SK-N-SH (cell line): ENCODE measurements around the gene GPT2. TPM values are rescaled to one million over a fixed set of nuclear protein-coding genes. Genes with fewer than 3 reads are reported as not detected.

Source experiments
- CTCF ChIA-PET: fragments of 300-600, 350-600 bp; formaldehyde crosslinking; extraction: SDS; loops from one replicate; lab custom pipeline; 2021; lab: Yijun Ruan, JAX
- POLR2A ChIA-PET: fragments of 350-600 bp; sonication (Branson Sonifier 250); formaldehyde crosslinking; extraction: SDS; loops from one replicate; lab custom pipeline; 2020; ENCODE audit warnings: antibody characterized with exemption, inconsistent platforms; lab: Yijun Ruan, JAX
- DNase-seq: peaks from one replicate; pipeline ENCODE4 v3.0.0; 2012
- H2AFZ ChIP-seq: fragments of 200-600 bp; sonication (generic); 2 replicates; pipeline ENCODE4 v1.8.1; 2016; ENCODE audit warnings: antibody characterized with exemption, mild to moderate bottlenecking, low read depth
- H3F3A ChIP-seq: fragments of 200-600 bp; sonication (generic); replicated peaks from 2 replicates; pipeline ENCODE3; 2016; ENCODE audit warnings: antibody characterized with exemption, mild to moderate bottlenecking; ENCODE audit not compliant: insufficient read depth
- H3K27ac ChIP-seq, 2 experiments: fragments of 200-500 bp in 1 of 2; fragments of 200-600 bp in 1 of 2; sonication (Bioruptor generic) in 1 of 2; sonication (generic), shearing (Covaris generic) in 1 of 2; 2 replicates each; pipeline versions ENCODE4 v1.5.1 to v1.6.1; 2014 to 2016; ENCODE audit warnings: low read depth in 2 of 2, inconsistent platforms in 1 of 2, low read length in 1 of 2, mild to moderate bottlenecking in 1 of 2, mixed read lengths in 1 of 2
- H3K27me3 ChIP-seq: fragments of 200-600 bp; sonication (generic), shearing (Covaris generic); 2 replicates; pipeline ENCODE4 v1.6.1; 2016; ENCODE audit warnings: mixed run types; ENCODE audit not compliant: insufficient read depth
- H3K36me3 ChIP-seq, 2 experiments: fragments of 200-500 bp in 1 of 2; fragments of 200-600 bp in 1 of 2; sonication (Bioruptor generic) in 1 of 2; sonication (generic) in 1 of 2; replicated peaks in 1 of 2; 2 replicates each; pipeline versions ENCODE3 to v1.5.1; 2014 to 2016; ENCODE audit warnings: low read length in 1 of 2, mild to moderate bottlenecking in 1 of 2; ENCODE audit not compliant: insufficient read depth in 2 of 2, control insufficient read depth in 1 of 2
- H3K4me1 ChIP-seq, 2 experiments: fragments of 200-500 bp in 1 of 2; fragments of 200-600 bp in 1 of 2; sonication (Bioruptor generic) in 1 of 2; sonication (generic), shearing (Covaris generic) in 1 of 2; 2 replicates each; pipeline versions ENCODE4 v1.5.1 to v1.6.1; 2014 to 2016; ENCODE audit warnings: low read depth in 1 of 2, low read length in 1 of 2, mixed run types in 1 of 2; ENCODE audit not compliant: insufficient read depth in 2 of 2, control insufficient read depth in 1 of 2
- H3K4me2 ChIP-seq: fragments of 200-600 bp; sonication (generic), shearing (Covaris generic); 2 replicates; pipeline ENCODE4 v1.6.1; 2017; ENCODE audit warnings: mixed run types
- H3K4me3 ChIP-seq, 2 experiments: fragments of 200-500 bp in 1 of 2; fragments of 200-600 bp in 1 of 2; sonication (Bioruptor generic) in 1 of 2; sonication (generic), shearing (Covaris generic) in 1 of 2; 2 replicates each; pipeline versions ENCODE4 v1.5.1 to v1.8.1; 2014 to 2016; ENCODE audit warnings: low read depth in 2 of 2, inconsistent platforms in 1 of 2, low read length in 1 of 2, mild to moderate bottlenecking in 1 of 2, mixed read lengths in 1 of 2, moderate library complexity in 1 of 2
- H3K79me2 ChIP-seq: fragments of 200-600 bp; sonication (generic); 2 replicates; pipeline ENCODE4 v1.8.1; 2017; ENCODE audit warnings: mild to moderate bottlenecking; ENCODE audit not compliant: insufficient read depth
- H3K9ac ChIP-seq: fragments of 200-600 bp; sonication (generic); 2 replicates; pipeline ENCODE4 v1.6.1; 2017; ENCODE audit warnings: mixed run types
- H3K9me2 ChIP-seq: fragments of 200-600 bp; sonication (generic); 2 replicates; pipeline ENCODE4 v1.6.1; 2017; ENCODE audit warnings: mixed run types
- H3K9me3 ChIP-seq: fragments of 200-600 bp; sonication (generic); 2 replicates; pipeline ENCODE4 v1.6.1; 2017; ENCODE audit warnings: mixed run types, mild to moderate bottlenecking, moderate library complexity
- H4K20me1 ChIP-seq: fragments of 200-600 bp; sonication (generic); 2 replicates; pipeline ENCODE4 v1.6.1; 2017; ENCODE audit warnings: mild to moderate bottlenecking, mixed run types; ENCODE audit not compliant: insufficient read depth
- CHD2 ChIP-seq: fragments of 150-350 bp; IDR thresholded peaks from 2 replicates; pipeline ENCODE4 v1.6.1; 2018; ENCODE audit warnings: low read length; ENCODE audit not compliant: partially characterized antibody
- ELF1 ChIP-seq: IDR thresholded peaks from 2 replicates; pipeline ENCODE4 v1.4.0; 2012
- EP300 ChIP-seq, 2 experiments: IDR thresholded peaks; 2 replicates each; pipeline versions ENCODE4 v1.4.0 to v1.6.1; 2012; ENCODE audit warnings: borderline replicate concordance in 1 of 2, low read depth in 1 of 2, low read length in 1 of 2
- EZH2phosphoT487 ChIP-seq: fragments of 200-600 bp; sonication (generic); IDR thresholded peaks from 2 replicates; pipeline ENCODE4 v1.6.1; 2017; ENCODE audit warnings: low read depth, mixed run types, mild to moderate bottlenecking, antibody characterized with exemption, moderate library complexity, borderline replicate concordance
- FOSL2 ChIP-seq: IDR thresholded peaks from 2 replicates; pipeline ENCODE4 v1.4.0; 2012; ENCODE audit warnings: low read depth, mild to moderate bottlenecking, moderate library complexity, borderline replicate concordance
- FOXJ3 ChIP-seq: sonication (generic); formaldehyde crosslinking; IDR thresholded peaks from 2 replicates; pipeline ENCODE4 v1.5.1; 2020; ENCODE audit warnings: mild to moderate bottlenecking, missing genetic modification reagents
- FOXM1 ChIP-seq: IDR thresholded peaks from 2 replicates; pipeline ENCODE4 v1.4.0; 2012; ENCODE audit warnings: low read depth, mild to moderate bottlenecking
- GABPA ChIP-seq: IDR thresholded peaks from 2 replicates; pipeline ENCODE4 v1.4.0; 2012; ENCODE audit warnings: low read depth, mild to moderate bottlenecking
- JUND ChIP-seq: IDR thresholded peaks from 2 replicates; pipeline ENCODE4 v1.4.0; 2012
- MEF2A ChIP-seq: IDR thresholded peaks from 2 replicates; pipeline ENCODE4 v1.4.0; 2012; ENCODE audit warnings: low read depth, borderline replicate concordance
- NRF1 ChIP-seq: IDR thresholded peaks from 2 replicates; pipeline ENCODE4 v1.6.1; 2012; ENCODE audit warnings: low read depth, mild to moderate bottlenecking, low read length
- POLR2AphosphoS5 ChIP-seq: IDR thresholded peaks from 2 replicates; pipeline ENCODE4 v1.6.1; 2012; ENCODE audit warnings: low read depth, low read length
- RAD21 ChIP-seq: IDR thresholded peaks from 2 replicates; pipeline ENCODE4 v1.6.1; 2012; ENCODE audit warnings: mild to moderate bottlenecking, low read length
- REST ChIP-seq: IDR thresholded peaks from 2 replicates; pipeline ENCODE4 v1.6.1; 2012; ENCODE audit warnings: mild to moderate bottlenecking, low read depth, low read length, moderate library complexity
- RFX5 ChIP-seq: IDR thresholded peaks from 2 replicates; pipeline ENCODE4 v1.6.1; 2012; ENCODE audit warnings: mild to moderate bottlenecking, improper control_type of control experiment, low read length
- RXRA ChIP-seq: IDR thresholded peaks from 2 replicates; pipeline ENCODE4 v1.4.0; 2012; ENCODE audit warnings: low read depth, mild to moderate bottlenecking, borderline replicate concordance
- TCF12 ChIP-seq: IDR thresholded peaks from 2 replicates; pipeline ENCODE4 v1.4.0; 2012
- USF2 ChIP-seq: fragments of 150-350 bp; IDR thresholded peaks from 2 replicates; pipeline ENCODE4 v1.6.1; 2017; ENCODE audit warnings: antibody characterized with exemption, low read length, low read depth, borderline replicate concordance
- YY1 ChIP-seq: IDR thresholded peaks from 2 replicates; pipeline ENCODE4 v1.4.0; 2012; ENCODE audit warnings: low read depth, mild to moderate bottlenecking
- WGBS: methylation state at CpG from one replicate; pipeline ENCODE4 v1.1.6; 2017; ENCODE audit warnings: low lambda C conversion rate; 5-methylcytosine and 5-hydroxymethylcytosine counted together
- polyA plus RNA-seq, 3 experiments: library from polyadenylated mRNA; depleted of rRNA; stranded (reverse); fragments of >200 nt; gene quantifications; 2 replicates each; pipeline ENCODE4 v1.2.3, GENCODE V29; 2012
- TF ChIP-seq, protein P1 (sequence below): fragments of 150-350 bp; IDR thresholded peaks from 2 replicates; pipeline ENCODE4 v1.6.1; 2016; ENCODE audit warnings: mild to moderate bottlenecking, low read depth, low read length
- TF ChIP-seq, protein P2 (sequence below): IDR thresholded peaks from 2 replicates; pipeline ENCODE4 v1.4.0; 2012; ENCODE audit warnings: low read depth

Gene GPT2
- polyA plus RNA-seq, 1 of the 3 experiments (the other 2 are of a cell fraction): 19.9 TPM

DNA sequence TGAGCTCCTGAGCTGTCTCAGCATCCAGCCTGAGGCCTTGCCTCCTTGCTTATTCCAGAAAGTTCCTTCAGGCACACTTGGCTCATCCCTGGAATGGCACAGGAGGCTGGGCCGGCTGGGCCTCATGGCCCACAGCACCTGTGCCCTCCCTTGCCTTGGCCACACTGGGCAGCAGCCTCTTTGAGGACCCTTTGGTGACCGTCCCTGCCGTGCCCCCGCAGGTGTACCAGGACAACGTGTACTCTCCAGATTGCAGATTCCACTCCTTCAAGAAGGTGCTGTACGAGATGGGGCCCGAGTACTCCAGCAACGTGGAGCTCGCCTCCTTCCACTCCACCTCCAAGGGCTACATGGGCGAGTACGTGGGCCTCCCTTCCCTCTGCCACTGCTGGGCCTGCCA lies 34.2 kb downstream of the GPT2 start:
- WGBS: 82% methylated on average over 2 of the region's 11 CpGs
- Histone ChIP-seq H4K20me1 (no peaks in the 10 kb centered on the region), H3F3A (no peaks in the 10 kb centered on the region), H3K36me3 (peaks cover 16 to 29% of the 10 kb centered on the region in 2 experiments), H2AFZ (no peak overlapping the region), H3K27me3 (no peaks in the 10 kb centered on the region), H3K9ac (no peak overlapping the region), H3K79me2 (no peaks in the 10 kb centered on the region), H3K9me3 (no peaks in the 10 kb centered on the region), H3K27ac (no peak overlapping the region), H3K4me1 (no peaks in the 10 kb centered on the region; a peak in 1 of 4 replicates), H3K4me3 (no peak overlapping the region), H3K4me2 (no peak overlapping the region), H3K9me2 (no peaks in the 10 kb centered on the region)
- CTCF ChIA-PET: interaction anchor here (1.0 to 5.5 kb wide), 5 partner anchors 10 to 65 kb away, joined by 3 to 26 read pairs (median 11); no protein-coding TSS in a partner anchor
- POLR2A ChIA-PET: no interaction called here
- TF ChIP-seq GABPA: no peak
- no peak for TF ChIP-seq CHD2
- TF ChIP-seq RXRA: no peak
- no peak for TF ChIP-seq NRF1
- TF ChIP-seq POLR2AphosphoS5: no peak
- TF ChIP-seq FOXJ3: no peak
- TF ChIP-seq, protein P1, sequence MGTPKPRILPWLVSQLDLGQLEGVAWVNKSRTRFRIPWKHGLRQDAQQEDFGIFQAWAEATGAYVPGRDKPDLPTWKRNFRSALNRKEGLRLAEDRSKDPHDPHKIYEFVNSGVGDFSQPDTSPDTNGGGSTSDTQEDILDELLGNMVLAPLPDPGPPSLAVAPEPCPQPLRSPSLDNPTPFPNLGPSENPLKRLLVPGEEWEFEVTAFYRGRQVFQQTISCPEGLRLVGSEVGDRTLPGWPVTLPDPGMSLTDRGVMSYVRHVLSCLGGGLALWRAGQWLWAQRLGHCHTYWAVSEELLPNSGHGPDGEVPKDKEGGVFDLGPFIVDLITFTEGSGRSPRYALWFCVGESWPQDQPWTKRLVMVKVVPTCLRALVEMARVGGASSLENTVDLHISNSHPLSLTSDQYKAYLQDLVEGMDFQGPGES: no peak
- TF ChIP-seq MEF2A: no peak
- TF ChIP-seq JUND: no peak
- TF ChIP-seq FOXM1: no peak
- no peak for TF ChIP-seq RAD21
- TF ChIP-seq FOSL2: no peak
- TF ChIP-seq USF2: no peak
- TF ChIP-seq YY1: no peak
- no peak for TF ChIP-seq EZH2phosphoT487
- TF ChIP-seq TCF12: no peak
- DNase-seq: no peak

GRCh38 chr16:46918905-46919792 lies 35.0 kb downstream of the GPT2 start:
- no peak for DNase-seq
- ChIA-PET CTCF (interaction anchor here (0.8 to 5.5 kb wide), 8 partner anchors 9 to 1198 kb away, joined by 3 to 28 read pairs (median 8); no protein-coding TSS in a partner anchor), POLR2A (no interaction called here)
- Histone ChIP-seq H3K4me2 (no peak overlapping the region), H3K9me2 (no peaks in the 10 kb centered on the region), H3K4me3 (no peak overlapping the region), H3K9ac (no peak overlapping the region), H3K9me3 (no peaks in the 10 kb centered on the region), H2AFZ (no peak overlapping the region), H3F3A (no peaks in the 10 kb centered on the region), H3K27me3 (no peaks in the 10 kb centered on the region), H3K36me3 (peaks cover 16 to 34% of the 10 kb centered on the region in 2 experiments), H3K4me1 (no peaks in the 10 kb centered on the region; a peak in 1 of 4 replicates), H3K79me2 (no peaks in the 10 kb centered on the region), H4K20me1 (no peaks in the 10 kb centered on the region), H3K27ac (no peak overlapping the region)
- 93% methylated on average over 21 of the region's 21 CpGs for WGBS
- TF ChIP-seq RFX5 (no peak), USF2 (no peak), FOXM1 (no peak), EP300 (IDR thresholded peaks at IDR 0.05; ENCODE audit: borderline replicate concordance in 1 of 2, low read depth in 1 of 2, low read length in 1 of 2) (no peak), REST (no peak), JUND (no peak), GABPA (no peak), FOSL2 (no peak), ELF1 (no peak)
- TF ChIP-seq, protein P2, sequence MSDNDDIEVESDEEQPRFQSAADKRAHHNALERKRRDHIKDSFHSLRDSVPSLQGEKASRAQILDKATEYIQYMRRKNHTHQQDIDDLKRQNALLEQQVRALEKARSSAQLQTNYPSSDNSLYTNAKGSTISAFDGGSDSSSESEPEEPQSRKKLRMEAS: no peak
